NT2/D1 (cell line): ENCODE data around the gene ADCY7.

Experiments used
- SUZ12 ChIP-seq: IDR thresholded peaks from 2 replicates; pipeline ENCODE4 v1.6.1; 2011; ENCODE audit not compliant: insufficient read length, insufficient read depth; ENCODE audit errors: extremely low read depth
- YY1 ChIP-seq: IDR thresholded peaks from 2 replicates; pipeline ENCODE4 v1.6.1; 2011; ENCODE audit not compliant: insufficient read length, insufficient read depth
- ZNF274 ChIP-seq: IDR thresholded peaks from 2 replicates; pipeline ENCODE4 v1.6.1; 2011; ENCODE audit warnings: mild to moderate bottlenecking, low read depth, low read length

DNA sequence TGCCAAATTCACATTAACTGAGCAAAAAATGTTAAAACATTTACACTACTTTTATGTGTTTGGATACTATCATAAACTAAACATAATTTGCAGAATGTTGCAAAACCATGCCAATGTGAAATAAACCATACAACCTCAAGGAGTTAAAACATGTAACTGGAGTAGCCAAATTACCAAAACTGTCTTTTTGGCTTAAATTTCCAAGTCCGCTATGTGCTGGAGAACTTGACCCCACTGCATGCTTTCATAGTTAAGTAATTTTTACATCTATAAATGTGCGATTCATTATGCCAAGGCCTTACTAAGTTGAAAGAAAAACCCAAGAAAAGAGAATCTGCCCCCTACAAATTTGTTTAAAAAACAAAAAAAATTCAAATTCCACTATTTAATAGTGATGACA, 74.2 kb downstream of the ADCY7 start:
- TF ChIP-seq YY1 (no peak), ZNF274 (no peak), SUZ12 (no peak)
